ENCODE data around the gene BIRC5. TPM values are rescaled to one million over a fixed set of nuclear protein-coding genes. Genes with fewer than 3 reads are reported as not detected.

The BIRC5 gene
- total and polyA plus RNA-seq, 8 donors, result 3.4 to 10.5 (median 6.4) TPM; not detected in 1

- intact Hi-C loops (cut with DNase I; ENCODE audit: low total_unique reads), result no loop called here
Observed at GRCh38 chr17:78180083-78180482, 34.0 kb upstream of the BIRC5 start.

GRCh38 chr17:78180508-78180907 is 33.5 kb upstream of the BIRC5 start:
- WGBS, 5 donors, result 62 to 81% (median 76%) methylated on average over 2 of the region's 2 CpGs
- no peak for DNase-seq
- no peak overlapping the region for H3K4me3 ChIP-seq
- H3K27me3 ChIP-seq, result no peaks in the 10 kb centered on the region
- H3K4me1 ChIP-seq, result peaks cover 50 to 79% (median 64%) of the 10 kb centered on the region in 4 donors
- TF ChIP-seq POLR2A (IDR thresholded peaks at IDR 0.05), result no peak
- TF ChIP-seq POLR2AphosphoS5 (IDR thresholded peaks at IDR 0.05), result peak in 2 of 3 donors; percentile 24 to 61
- H3K36me3 ChIP-seq, result no peaks in the 10 kb centered on the region
- intact Hi-C loops (cut with DNase I; ENCODE audit: low total_unique reads), result no loop called here
- H3K9me3 ChIP-seq, result no peaks in the 10 kb centered on the region
- peak overlapping the region in 4 of 5 donors; percentile 82 to 97 (median 84) for H3K27ac ChIP-seq

More at GRCh38 chr17:78180083-78180482, 34.0 kb upstream of the BIRC5 start:
- TF ChIP-seq POLR2A (IDR thresholded peaks at IDR 0.05), result no peak
- no peak for TF ChIP-seq CTCF (IDR thresholded peaks at IDR 0.05)
- TF ChIP-seq POLR2AphosphoS5 (IDR thresholded peaks at IDR 0.05), result no peak
- TF ChIP-seq EP300 (IDR thresholded peaks at IDR 0.05), result no peak
- no peaks in the 10 kb centered on the region for H3K36me3 ChIP-seq
- 37 to 49% (median 44%) methylated on average over 14 of the region's 14 CpGs for WGBS, 5 donors
- H3K27ac ChIP-seq, result peak overlapping the region; percentile 34 to 97 (median 84)
- DNase-seq, result peak in 1 of 2 donors; percentile 60
- no peaks in the 10 kb centered on the region for H3K9me3 ChIP-seq
- H3K4me1 ChIP-seq, result peaks cover 50 to 79% (median 64%) of the 10 kb centered on the region in 4 donors
- H3K4me3 ChIP-seq, result no peak overlapping the region
- no peaks in the 10 kb centered on the region for H3K27me3 ChIP-seq

DNA sequence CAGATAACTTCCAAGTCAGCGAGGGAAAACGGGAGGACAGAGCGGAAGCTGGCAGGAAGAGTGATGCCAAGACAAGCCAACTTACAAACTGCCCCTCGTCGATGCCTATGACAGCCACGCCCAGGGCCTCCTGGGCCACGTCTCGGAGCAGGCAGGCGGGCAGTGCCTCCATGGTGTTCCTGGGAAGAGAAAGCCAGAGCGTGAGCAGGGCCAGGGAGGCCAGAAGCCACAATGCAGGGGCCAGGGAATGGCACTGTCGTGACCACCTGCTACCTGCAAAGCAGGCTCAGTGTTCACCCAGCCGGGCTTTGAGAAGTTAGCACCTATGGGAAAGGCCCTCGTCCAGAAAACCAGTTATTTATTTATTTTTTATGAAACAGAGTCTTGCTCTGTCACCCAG is 31.5 kb upstream of the BIRC5 start:
- H3K4me1 ChIP-seq, result peaks cover 44 to 80% (median 64%) of the 10 kb centered on the region in 4 donors
- no peaks in the 10 kb centered on the region for H3K36me3 ChIP-seq
- H3K9me3 ChIP-seq, result no peaks in the 10 kb centered on the region
- H3K4me3 ChIP-seq, result no peak overlapping the region
- no peak for TF ChIP-seq EP300 (IDR thresholded peaks at IDR 0.05)
- TF ChIP-seq CTCF (IDR thresholded peaks at IDR 0.05), result no peak
- TF ChIP-seq POLR2AphosphoS5 (IDR thresholded peaks at IDR 0.05), result no peak
- no peak for TF ChIP-seq POLR2A (IDR thresholded peaks at IDR 0.05)
- DNase-seq, result no peak
- no peaks in the 10 kb centered on the region for H3K27me3 ChIP-seq
- peak overlapping the region in 2 of 5 donors; percentile 4 to 26 for H3K27ac ChIP-seq
- intact Hi-C loops (cut with DNase I; ENCODE audit: low total_unique reads), result no loop called here
- WGBS, 5 donors, result 90 to 94% (median 91%) methylated on average over 13 of the region's 13 CpGs

GRCh38 chr17:78183916-78184315 is 30.1 kb upstream of the BIRC5 start:
- H3K36me3 ChIP-seq, result no peaks in the 10 kb centered on the region
- H3K9me3 ChIP-seq, result no peaks in the 10 kb centered on the region
- intact Hi-C loops (cut with DNase I; ENCODE audit: low total_unique reads), result no loop called here
- no peak for DNase-seq
- no peak for TF ChIP-seq POLR2A (IDR thresholded peaks at IDR 0.05)
- TF ChIP-seq CTCF (IDR thresholded peaks at IDR 0.05), result no peak
- no peak for TF ChIP-seq EP300 (IDR thresholded peaks at IDR 0.05)
- TF ChIP-seq POLR2AphosphoS5 (IDR thresholded peaks at IDR 0.05), result no peak
- 43 to 68% (median 58%) methylated on average over 12 of the region's 12 CpGs for WGBS, 5 donors
- H3K4me3 ChIP-seq, result no peak overlapping the region
- peaks cover 53 to 87% (median 74%) of the 10 kb centered on the region in 4 donors for H3K4me1 ChIP-seq
- H3K27ac ChIP-seq, result peak overlapping the region; percentile 52 to 85 (median 83)
- H3K27me3 ChIP-seq, result no peaks in the 10 kb centered on the region

- WGBS, 5 donors, result 29 to 51% (median 30%) methylated on average over 10 of the region's 10 CpGs
- peak overlapping the region; percentile 52 to 85 (median 83) for H3K27ac ChIP-seq
- peak in 1 of 2 donors; percentile 85 for DNase-seq
- H3K27me3 ChIP-seq, result no peaks in the 10 kb centered on the region
- intact Hi-C loops (cut with DNase I; ENCODE audit: low total_unique reads), result no loop called here
- no peaks in the 10 kb centered on the region for H3K36me3 ChIP-seq
- TF ChIP-seq POLR2A (IDR thresholded peaks at IDR 0.05), result no peak
- TF ChIP-seq POLR2AphosphoS5 (IDR thresholded peaks at IDR 0.05), result peak in 1 of 3 donors; percentile 13
- H3K4me1 ChIP-seq, result peaks cover 51 to 87% (median 72%) of the 10 kb centered on the region in 4 donors
- H3K9me3 ChIP-seq, result no peaks in the 10 kb centered on the region
- H3K4me3 ChIP-seq, result peak overlapping the region in 1 of 4 donors; percentile 23
Observed at GRCh38 chr17:78184351-78184750, 29.7 kb upstream of the BIRC5 start.

All from stomach (tissue), 9 donors.